ENCODE results near the gene COX5A. TPM values are rescaled to one million over a fixed set of nuclear protein-coding genes. Genes with fewer than 3 reads are reported as not detected.
A peak's percentile ranks its signal among the peaks of the same experiment; 100 is the strongest.

The COX5A gene
- total and polyA plus RNA-seq, 2 donors (not counting 1 experiment from before 2014, with no cell fraction given), result 53.3 to 77.3 TPM

- Histone ChIP-seq H3K36me3 (replicated peaks in 1 of 2; ENCODE audit: control extremely low read depth in 1 of 2, control insufficient read depth in 1 of 2, extremely low read depth in 1 of 2, insufficient read depth in 2 of 2, low read length in 1 of 2) (no peaks in the 10 kb centered on the region), H3K4me2 (replicated peaks; ENCODE audit: low read depth, low read length, poor library complexity, severe bottlenecking) (peak overlapping the region; percentile 60), H3K9me3 (ENCODE audit: control extremely low read depth in 1 of 3, control insufficient read depth in 2 of 3, insufficient read depth in 1 of 3, low read length in 2 of 3) (peaks cover 0 to 26% (median 0%) of the 10 kb centered on the region in 3 donors), H3K27ac (ENCODE audit: low read length in 2 of 2) (no peak overlapping the region), H3K79me2 (ENCODE audit: control insufficient read depth, insufficient read depth, low read length) (no peaks in the 10 kb centered on the region), H4K20me1 (ENCODE audit: control insufficient read depth, insufficient read depth, low read length, poor library complexity, severe bottlenecking) (peaks cover 20% of the 10 kb centered on the region), H3K9ac (ENCODE audit: low read length) (no peak overlapping the region), H2AFZ (ENCODE audit: insufficient read depth, low read depth, low read length, poor library complexity, severe bottlenecking) (no peak overlapping the region), H3K4me3 (ENCODE audit: control extremely low read depth in 1 of 5, extremely low read depth in 1 of 5, insufficient read depth in 1 of 5, low read depth in 2 of 5, low read length in 4 of 5) (no peak overlapping the region), H3K27me3 (replicated peaks in 1 of 4; ENCODE audit: control extremely low read depth in 1 of 4, control insufficient read depth in 3 of 4, insufficient read depth in 4 of 4, low read length in 3 of 4) (peaks cover 0 to 62% (median 39%) of the 10 kb centered on the region in 4 experiments), H3K4me1 (ENCODE audit: control insufficient read depth in 2 of 2, insufficient read depth in 2 of 2, low read length in 2 of 2) (peaks cover 38 to 40% of the 10 kb centered on the region in 2 donors)
- TF ChIP-seq EZH2 (IDR thresholded peaks at IDR 0.05; ENCODE audit: borderline replicate concordance, insufficient read depth, low read depth, low read length, poor library complexity, severe bottlenecking), result peak; percentile 55
- TF ChIP-seq CTCF (IDR thresholded peaks at IDR 0.05), result no peak
- peak; percentile 50 for DNase-seq
- Mint-ChIP-seq H3K9me3 (ENCODE audit: insufficient read depth) (no peaks in the 10 kb centered on the region), H3K27ac (no peak overlapping the region), H3K4me1 (peaks cover 30% of the 10 kb centered on the region), H3K27me3 (peaks cover 56% of the 10 kb centered on the region), H3K4me3 (peak overlapping the region; percentile 66)
- no peak for ATAC-seq (ENCODE audit: low read depth)
- POLR2A ChIA-PET, result no interaction called here
- CTCF ChIA-PET, result interaction anchor here (0.6 to 2.6 kb wide), 5 partner anchors 8 to 324 kb away, joined by 3 to 8 read pairs (median 3); partner anchors contain the start of gene PPCDC
- WGBS (ENCODE audit: insufficient coverage), result 3% methylated on average over 22 of the region's 28 CpGs
- intact Hi-C loops (cut with micrococcal nuclease), result loop anchor here (5.0 kb wide), 1 partner anchor 586 kb away; no protein-coding TSS in a partner anchor
Measured at GRCh38 chr15:74958320-74958907, 20.5 kb upstream of the COX5A start.

GRCh38 chr15:74957476-74958035 lies 19.7 kb upstream of the COX5A start:
- ATAC-seq (ENCODE audit: low read depth) (no peak), DNase-seq (no peak)
- Mint-ChIP-seq H3K27ac (no peak overlapping the region), H3K4me1 (peaks cover 30% of the 10 kb centered on the region), H3K4me3 (peak overlapping the region; percentile 85), H3K27me3 (peaks cover 48% of the 10 kb centered on the region), H3K9me3 (ENCODE audit: insufficient read depth) (no peaks in the 10 kb centered on the region)
- intact Hi-C loops (cut with micrococcal nuclease), result loop anchor here (5.0 kb wide), 1 partner anchor 585 kb away; no protein-coding TSS in a partner anchor
- Histone ChIP-seq H3K4me3 (ENCODE audit: control extremely low read depth in 1 of 5, extremely low read depth in 1 of 5, insufficient read depth in 1 of 5, low read depth in 2 of 5, low read length in 4 of 5) (peak overlapping the region in 4 of 5 experiments; percentile 39 to 80 (median 56)), H2AFZ (ENCODE audit: insufficient read depth, low read depth, low read length, poor library complexity, severe bottlenecking) (peak overlapping the region; percentile 87), H3K36me3 (replicated peaks in 1 of 2; ENCODE audit: control extremely low read depth in 1 of 2, control insufficient read depth in 1 of 2, extremely low read depth in 1 of 2, insufficient read depth in 2 of 2, low read length in 1 of 2) (no peaks in the 10 kb centered on the region), H3K27ac (ENCODE audit: low read length in 2 of 2) (no peak overlapping the region), H3K4me1 (ENCODE audit: control insufficient read depth in 2 of 2, insufficient read depth in 2 of 2, low read length in 2 of 2) (peaks cover 38 to 40% of the 10 kb centered on the region in 2 donors), H3K4me2 (replicated peaks; ENCODE audit: low read depth, low read length, poor library complexity, severe bottlenecking) (peak overlapping the region; percentile 99), H3K79me2 (ENCODE audit: control insufficient read depth, insufficient read depth, low read length) (no peaks in the 10 kb centered on the region), H3K27me3 (replicated peaks in 1 of 4; ENCODE audit: control extremely low read depth in 1 of 4, control insufficient read depth in 3 of 4, insufficient read depth in 4 of 4, low read length in 3 of 4) (peaks cover 0 to 62% (median 38%) of the 10 kb centered on the region in 4 experiments), H3K9ac (ENCODE audit: low read length) (peak overlapping the region; percentile 73), H3K9me3 (ENCODE audit: control extremely low read depth in 1 of 3, control insufficient read depth in 2 of 3, insufficient read depth in 1 of 3, low read length in 2 of 3) (peaks cover 0 to 26% (median 0%) of the 10 kb centered on the region in 3 donors), H4K20me1 (ENCODE audit: control insufficient read depth, insufficient read depth, low read length, poor library complexity, severe bottlenecking) (peaks cover 20% of the 10 kb centered on the region)
- TF ChIP-seq EZH2 (IDR thresholded peaks at IDR 0.05; ENCODE audit: borderline replicate concordance, insufficient read depth, low read depth, low read length, poor library complexity, severe bottlenecking) (no peak), CTCF (IDR thresholded peaks at IDR 0.05) (no peak)
- CTCF ChIA-PET, result interaction anchor here (0.9 to 2.6 kb wide), 6 partner anchors 30 to 326 kb away, joined by 3 to 11 read pairs (median 6); partner anchors contain the start of genes C15orf39 and PPCDC
- POLR2A ChIA-PET, result interaction anchor here (1.1 kb wide), 1 partner anchor 19 kb away, joined by 7 read pairs; the partner anchor contains the start of gene COX5A
- 12% methylated on average over 20 of the region's 28 CpGs for WGBS (ENCODE audit: insufficient coverage)
